ENCODE results near the gene BFSP2. TPM values are rescaled to one million over a fixed set of nuclear protein-coding genes. Genes with fewer than 3 reads are reported as not detected.

BFSP2 gene
- total RNA-seq, 1 experiment from 2014 or later: not detected

GRCh38 chr3:133371181-133371580 lies 28.7 kb upstream of the BFSP2 start:
- Histone ChIP-seq H3K9me3 (no peaks in the 10 kb centered on the region), H3K27me3 (replicated peaks; ENCODE audit: control insufficient read depth, insufficient read depth, low read length) (no peaks in the 10 kb centered on the region; the same call in none of the 2 replicates), H3K4me1 (no peaks in the 10 kb centered on the region), H3K36me3 (ENCODE audit: control insufficient read depth, insufficient read depth, low read length) (no peaks in the 10 kb centered on the region), H3K4me3 (ENCODE audit: low read depth, low read length) (no peak overlapping the region)
- TF ChIP-seq CTCF (IDR thresholded peaks at IDR 0.05; ENCODE audit: insufficient read depth in 1 of 2, low read depth in 1 of 2, low read length in 1 of 2, severe bottlenecking in 1 of 2, unreplicated experiment in 1 of 2): no peak
- Mint-ChIP-seq H3K9me3 (ENCODE audit: unreplicated experiment) (no peaks in the 10 kb centered on the region), H3K27me3 (ENCODE audit: insufficient read depth, unreplicated experiment) (peaks cover 9% of the 10 kb centered on the region), H3K27ac (ENCODE audit: unreplicated experiment) (no peak overlapping the region), H3K36me3 (ENCODE audit: insufficient read depth, unreplicated experiment) (no peaks in the 10 kb centered on the region), H3K4me3 (ENCODE audit: unreplicated experiment) (no peak overlapping the region), H3K4me1 (ENCODE audit: low read depth, unreplicated experiment) (no peaks in the 10 kb centered on the region)
- intact Hi-C loops (cut with micrococcal nuclease; ENCODE audit: unreplicated experiment): no loop called here
- no TSS peak for BruUV-seq (replicated peaks)
- no peak for DNase-seq
- ChIA-PET POLR2A (no interaction called here), CTCF (interaction anchor here (1.0 kb wide), 1 partner anchor 330 kb away, joined by 3 read pairs; no protein-coding TSS in a partner anchor)

GRCh38 chr3:133371676-133372075 lies 28.2 kb upstream of the BFSP2 start:
- no peaks in the 10 kb centered on the region for H3K36me3 ChIP-seq (ENCODE audit: control insufficient read depth, insufficient read depth, low read length)
- no peak overlapping the region for H3K4me3 Mint-ChIP-seq (ENCODE audit: unreplicated experiment)
- intact Hi-C loops (cut with micrococcal nuclease; ENCODE audit: unreplicated experiment): no loop called here
- H3K27me3 Mint-ChIP-seq (ENCODE audit: insufficient read depth, unreplicated experiment): peaks cover 9% of the 10 kb centered on the region
- no peaks in the 10 kb centered on the region for H3K4me1 ChIP-seq
- no peaks in the 10 kb centered on the region for H3K9me3 ChIP-seq
- TF ChIP-seq CTCF (IDR thresholded peaks at IDR 0.05; ENCODE audit: insufficient read depth in 1 of 2, low read depth in 1 of 2, low read length in 1 of 2, severe bottlenecking in 1 of 2, unreplicated experiment in 1 of 2): no peak
- no peak for DNase-seq
- ChIA-PET CTCF (no interaction called here), POLR2A (no interaction called here)
- no peaks in the 10 kb centered on the region for H3K4me1 Mint-ChIP-seq (ENCODE audit: low read depth, unreplicated experiment)
- no TSS peak for BruUV-seq (replicated peaks)
- H3K27me3 ChIP-seq (replicated peaks; ENCODE audit: control insufficient read depth, insufficient read depth, low read length): no peaks in the 10 kb centered on the region; the same call in 1 of the 2 replicates
- no peak overlapping the region for H3K27ac Mint-ChIP-seq (ENCODE audit: unreplicated experiment)
- no peaks in the 10 kb centered on the region for H3K36me3 Mint-ChIP-seq (ENCODE audit: insufficient read depth, unreplicated experiment)
- H3K9me3 Mint-ChIP-seq (ENCODE audit: unreplicated experiment): no peaks in the 10 kb centered on the region
- no peak overlapping the region for H3K4me3 ChIP-seq (ENCODE audit: low read depth, low read length)

GRCh38 chr3:133374708-133375402 lies 25.0 kb upstream of the BFSP2 start:
- peaks cover 6% of the 10 kb centered on the region for H3K27me3 Mint-ChIP-seq (ENCODE audit: insufficient read depth, unreplicated experiment)
- no peaks in the 10 kb centered on the region for H3K4me1 Mint-ChIP-seq (ENCODE audit: low read depth, unreplicated experiment)
- Histone ChIP-seq H3K4me1 (no peaks in the 10 kb centered on the region), H3K27me3 (replicated peaks; ENCODE audit: control insufficient read depth, insufficient read depth, low read length) (no peaks in the 10 kb centered on the region), H3K36me3 (ENCODE audit: control insufficient read depth, insufficient read depth, low read length) (no peaks in the 10 kb centered on the region), H3K4me3 (ENCODE audit: low read depth, low read length) (no peak overlapping the region), H3K9me3 (no peaks in the 10 kb centered on the region)
- no peak for DNase-seq
- ChIA-PET CTCF (interaction anchor here (0.6 to 1.4 kb wide), 2 partner anchors 105 to 644 kb away, joined by 3 to 5 read pairs; no protein-coding TSS in a partner anchor), POLR2A (no interaction called here)
- no TSS peak for BruUV-seq (replicated peaks)
- no peak for TF ChIP-seq CTCF (IDR thresholded peaks at IDR 0.05; ENCODE audit: insufficient read depth in 1 of 2, low read depth in 1 of 2, low read length in 1 of 2, severe bottlenecking in 1 of 2, unreplicated experiment in 1 of 2)
- H3K36me3 Mint-ChIP-seq (ENCODE audit: insufficient read depth, unreplicated experiment): no peaks in the 10 kb centered on the region
- H3K9me3 Mint-ChIP-seq (ENCODE audit: unreplicated experiment): no peaks in the 10 kb centered on the region
- no peak overlapping the region for H3K27ac Mint-ChIP-seq (ENCODE audit: unreplicated experiment)
- no peak overlapping the region for H3K4me3 Mint-ChIP-seq (ENCODE audit: unreplicated experiment)
- intact Hi-C loops (cut with micrococcal nuclease; ENCODE audit: unreplicated experiment): no loop called here

All from Caco-2 (cell line).